Measurements from ENCODE around the gene CAPNS2.

CAPNS2 gene

GRCh38 chr16:55566432-55567175 lies at the start of gene CAPNS2:
CAPNS2 (plus strand) TSS chr16:55566684; CDS start chr16:55566757, 73 bp downstream.
- no peak for DNase-seq (ENCODE audit: low read depth in 2 of 2)

DNA sequence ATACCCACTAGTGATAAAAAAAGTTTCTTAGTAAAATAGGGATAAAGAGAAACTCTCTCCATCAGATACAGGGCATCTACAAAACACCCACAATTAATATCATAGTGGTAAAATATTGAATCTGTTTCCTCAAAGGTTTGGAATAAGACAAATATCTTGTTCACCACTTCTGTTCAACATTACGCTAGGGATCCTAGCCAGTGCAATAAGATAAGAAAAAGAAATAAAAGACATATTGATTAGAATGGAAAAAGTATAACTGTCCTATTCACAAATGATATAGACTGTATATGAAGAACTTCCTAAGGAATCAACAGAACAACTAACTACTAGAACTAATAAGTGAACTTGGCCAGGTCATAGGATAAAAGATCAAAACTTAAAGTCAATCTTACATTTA lies 44.7 kb upstream of the CAPNS2 start:
- no peak for DNase-seq (ENCODE audit: low read depth in 2 of 2)

- no peak for DNase-seq (ENCODE audit: low read depth in 2 of 2)
Measured at GRCh38 chr16:55526441-55526840, 40.0 kb upstream of the CAPNS2 start.

DNA sequence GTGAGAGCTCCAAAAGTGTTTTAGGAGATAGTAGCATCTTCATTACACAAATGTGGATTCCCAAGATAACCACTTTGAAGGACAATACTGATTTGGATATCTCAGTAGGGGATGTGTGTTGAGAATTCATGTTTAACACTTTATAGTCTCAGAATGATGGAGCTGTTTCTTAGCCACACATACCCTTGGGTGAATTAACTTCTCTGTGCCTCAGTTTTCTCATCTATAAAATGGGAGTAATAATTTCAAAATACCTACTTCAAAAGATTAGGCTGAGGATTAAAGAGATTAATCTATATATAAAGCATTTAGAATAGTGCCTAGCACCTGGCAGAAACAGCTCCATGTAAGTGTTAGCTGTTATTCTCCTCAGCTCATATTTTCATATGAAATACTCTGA lies 38.6 kb upstream of the CAPNS2 start:
- no peak for DNase-seq (ENCODE audit: low read depth in 2 of 2)

- DNase-seq (ENCODE audit: low read depth in 2 of 2) = no peak
Measured at GRCh38 chr16:55529018-55529417, 37.5 kb upstream of the CAPNS2 start.

- no peak for DNase-seq (ENCODE audit: low read depth in 2 of 2)
Measured at GRCh38 chr16:55530316-55530856, 36.1 kb upstream of the CAPNS2 start.

- DNase-seq (ENCODE audit: low read depth in 2 of 2) = no peak
Measured at GRCh38 chr16:55532227-55532626, 34.3 kb upstream of the CAPNS2 start.

DNA sequence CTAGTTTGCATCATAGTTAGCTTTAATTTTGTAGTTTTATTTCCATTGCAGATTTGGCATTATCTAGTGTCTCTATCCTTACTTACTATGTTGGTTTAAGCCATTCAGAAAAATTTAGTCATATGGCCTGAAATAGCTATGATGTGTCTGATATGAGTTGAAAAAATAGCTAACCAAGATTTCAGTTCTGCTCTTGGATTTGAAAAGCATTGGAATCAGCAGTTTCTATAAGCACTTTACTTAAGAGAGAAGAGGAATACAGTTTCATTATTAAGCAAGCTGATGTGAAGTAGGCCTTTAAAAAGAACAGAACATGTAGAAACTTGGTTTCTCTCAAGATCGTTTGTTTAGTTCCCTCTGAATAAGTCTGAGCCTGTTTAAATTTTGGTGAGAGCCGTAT lies 31.7 kb upstream of the CAPNS2 start:
- no peak for DNase-seq (ENCODE audit: low read depth in 2 of 2)

DNA sequence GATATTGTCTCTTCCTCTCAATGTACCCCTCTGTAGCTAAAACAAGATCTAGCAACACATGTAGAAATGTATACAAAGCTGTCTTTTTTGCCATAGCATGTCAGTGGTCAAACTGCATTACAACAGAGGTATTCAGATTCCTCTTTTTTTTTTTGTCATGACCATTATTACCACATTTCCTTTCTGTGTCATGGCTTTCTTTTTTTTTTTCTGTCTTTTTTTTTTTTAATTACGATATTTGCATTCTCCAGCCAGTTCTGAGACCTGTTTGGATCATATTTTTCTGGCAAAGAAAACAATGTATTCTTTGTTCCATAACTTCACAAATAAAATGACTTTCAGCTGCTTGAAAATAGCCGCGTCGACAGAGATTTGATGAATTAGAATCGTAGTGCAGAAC lies 27.4 kb upstream of the CAPNS2 start:
- DNase-seq (ENCODE audit: low read depth in 2 of 2) = no peak

DNA sequence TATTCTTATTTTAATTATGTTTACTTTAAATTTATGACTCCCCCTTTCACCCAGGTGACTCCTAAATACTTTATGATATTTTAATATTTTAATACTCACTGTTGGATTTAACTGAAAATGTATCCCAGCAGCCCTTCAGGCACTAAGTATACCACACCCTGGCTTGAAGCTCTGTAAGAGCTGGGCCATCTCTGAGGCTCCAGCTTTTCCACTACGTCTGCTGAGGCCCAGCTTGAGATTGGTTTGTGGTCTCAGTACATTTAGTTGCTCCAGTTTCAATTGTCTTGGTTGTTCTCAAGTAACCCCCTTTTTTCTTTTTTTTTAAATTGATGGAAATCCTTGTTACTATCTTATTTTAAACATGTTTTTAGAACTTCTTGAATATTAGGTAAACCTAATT lies 27.0 kb upstream of the CAPNS2 start:
- no peak for DNase-seq (ENCODE audit: low read depth in 2 of 2)

- DNase-seq (ENCODE audit: low read depth in 2 of 2) = no peak
Measured at GRCh38 chr16:55540221-55540620, 26.3 kb upstream of the CAPNS2 start.

DNA sequence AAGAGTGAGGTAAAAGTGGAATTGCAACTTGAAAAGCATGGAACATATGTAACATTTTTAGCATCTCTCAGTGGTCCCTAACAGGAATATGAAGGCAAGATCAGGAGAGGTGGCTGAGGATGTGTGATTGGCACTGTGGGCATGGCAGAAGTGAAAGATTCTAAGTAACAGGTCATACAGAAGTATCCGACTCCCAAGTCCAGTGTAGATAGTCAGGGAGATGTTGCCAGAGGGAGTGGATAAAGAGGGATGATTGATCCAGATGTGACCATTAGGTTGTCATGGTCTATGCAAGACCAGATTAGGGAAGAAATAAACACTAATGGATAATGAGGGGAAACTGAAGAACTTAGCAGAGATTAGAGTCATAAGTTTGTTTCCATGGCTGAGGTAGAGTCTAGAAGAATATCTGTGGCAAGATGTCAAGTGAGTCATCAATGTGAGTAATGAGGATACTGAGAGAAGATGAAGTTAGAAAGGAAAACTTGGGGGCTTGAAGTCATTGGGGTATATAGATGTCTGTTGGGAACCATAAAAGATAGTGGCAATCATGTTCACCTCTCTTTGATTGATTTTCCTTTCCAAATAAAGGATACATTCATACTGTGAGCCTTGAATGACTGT lies 23.9 kb upstream of the CAPNS2 start:
- DNase-seq (ENCODE audit: low read depth in 2 of 2) = no peak

DNA sequence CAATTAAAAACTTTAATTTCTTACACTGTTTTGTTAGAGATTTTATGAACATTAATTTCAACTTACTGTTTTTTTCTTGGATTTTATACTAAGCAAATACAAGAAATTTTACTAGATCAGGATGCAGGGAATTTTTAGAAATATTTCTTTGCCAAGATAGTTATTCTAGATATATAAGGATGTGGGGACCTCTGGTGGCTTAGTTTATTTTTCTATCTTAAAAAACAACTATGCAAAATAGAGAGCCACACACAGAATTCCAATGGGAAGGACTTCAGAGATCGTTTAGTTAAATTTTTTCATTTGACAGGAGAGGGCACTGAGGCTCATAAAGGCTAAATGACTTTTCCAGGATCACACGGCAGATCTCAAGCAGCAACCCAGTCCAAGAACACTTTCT lies 23.0 kb upstream of the CAPNS2 start:
- DNase-seq (ENCODE audit: low read depth in 2 of 2) = no peak

- no peak for DNase-seq (ENCODE audit: low read depth in 2 of 2)
Measured at GRCh38 chr16:55552621-55553020, 13.9 kb upstream of the CAPNS2 start.

- no peak for DNase-seq (ENCODE audit: low read depth in 2 of 2)
Measured at GRCh38 chr16:55555436-55555835, 11.0 kb upstream of the CAPNS2 start.

DNA sequence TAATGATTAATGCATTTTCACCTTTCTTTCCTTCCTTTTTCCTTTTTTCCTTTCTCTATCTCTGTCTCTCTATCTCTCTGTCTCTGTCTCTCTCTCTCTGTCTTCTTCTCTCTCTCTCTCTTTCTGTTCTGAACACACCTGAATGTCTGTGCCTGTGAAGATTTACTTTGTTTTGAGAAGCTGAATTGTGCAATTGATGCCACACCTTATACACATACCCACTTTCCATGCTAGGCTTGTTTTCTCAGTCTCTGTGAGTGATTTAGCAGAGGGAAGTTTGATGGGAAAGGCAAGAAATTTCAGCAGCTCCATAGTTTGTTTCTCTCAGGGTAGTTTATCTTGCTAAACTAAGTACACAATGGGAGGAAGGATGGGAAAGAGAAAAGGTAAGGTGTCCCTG lies 9.3 kb upstream of the CAPNS2 start:
- DNase-seq (ENCODE audit: low read depth in 2 of 2) = no peak

GRCh38 chr16:55559233-55559632 lies 7.3 kb upstream of the CAPNS2 start:
- DNase-seq (ENCODE audit: low read depth in 2 of 2) = no peak

DNA sequence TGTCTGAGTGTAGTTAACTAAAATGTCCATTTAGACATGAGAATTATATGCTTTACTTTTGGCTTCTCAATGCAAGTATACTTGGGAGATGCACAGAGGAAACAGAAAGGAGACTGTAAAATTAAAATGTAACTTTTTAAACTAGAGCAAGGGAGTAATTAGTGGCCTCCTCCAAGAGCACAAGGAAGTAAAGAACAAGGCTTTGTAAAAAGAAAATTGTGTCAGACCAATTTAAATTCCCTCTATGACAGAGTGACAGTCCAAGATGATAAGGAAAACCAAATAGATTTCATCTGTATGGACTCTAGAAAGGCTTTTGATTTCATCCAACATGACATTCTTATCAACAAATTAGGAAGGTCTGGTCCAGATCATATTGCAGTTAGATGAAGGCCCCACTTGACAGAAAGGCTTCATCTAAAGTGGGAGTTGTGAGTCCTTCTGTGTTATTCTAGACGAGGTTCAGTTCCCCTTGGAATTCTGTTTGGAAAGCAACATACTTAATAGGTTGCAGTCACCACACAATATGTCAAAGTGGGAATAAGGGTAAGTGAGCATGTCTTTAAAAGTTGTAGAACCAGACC lies 6.5 kb upstream of the CAPNS2 start:
- DNase-seq (ENCODE audit: low read depth in 2 of 2) = no peak

DNA sequence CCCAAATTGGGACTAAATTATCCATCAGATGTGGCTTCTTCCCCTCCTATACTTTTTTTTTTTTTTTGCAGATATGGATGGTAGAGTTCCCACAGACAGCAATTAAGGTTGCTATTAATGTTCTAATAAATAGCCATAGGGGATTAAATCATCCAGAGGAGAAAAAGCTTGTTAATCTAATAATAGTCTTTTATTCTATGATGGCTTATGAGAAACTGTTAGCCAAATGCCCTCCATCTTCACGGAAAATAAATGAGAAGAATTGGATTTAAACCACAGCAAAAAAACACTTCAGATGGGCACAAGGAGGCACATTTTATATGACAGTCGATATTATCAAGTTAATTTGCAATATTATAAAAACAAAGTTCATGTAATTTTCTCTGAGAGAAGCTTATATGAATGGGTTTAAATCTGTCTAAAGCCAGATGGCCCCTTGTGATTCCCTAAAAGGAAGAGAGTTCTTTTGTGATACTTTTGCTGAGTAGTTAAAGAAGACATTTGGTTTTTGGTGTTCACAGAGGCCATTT lies 5.1 kb upstream of the CAPNS2 start:
- DNase-seq (ENCODE audit: low read depth in 2 of 2) = no peak

DNA sequence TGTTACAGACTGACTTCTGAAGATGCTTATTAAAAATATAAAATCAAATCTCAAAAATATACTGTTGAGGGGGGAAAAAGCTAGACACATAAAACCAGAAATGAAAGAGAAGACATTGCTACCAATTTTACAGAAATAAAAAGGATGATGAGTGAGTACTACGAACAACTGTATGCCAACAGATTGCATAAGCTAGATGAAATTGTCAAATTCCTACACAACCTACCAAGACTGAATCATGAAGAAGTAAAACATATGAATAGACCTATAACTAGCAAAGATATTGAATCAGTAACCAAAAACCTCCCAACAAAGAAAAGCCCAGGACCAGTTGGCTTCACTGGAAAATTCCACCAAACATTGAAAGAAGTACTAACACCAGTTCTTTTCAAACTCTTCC lies 3.5 kb upstream of the CAPNS2 start:
- DNase-seq (ENCODE audit: low read depth in 2 of 2) = no peak

- DNase-seq (ENCODE audit: low read depth in 2 of 2) = no peak
Measured at GRCh38 chr16:55563797-55564196, 2.7 kb upstream of the CAPNS2 start.

GRCh38 chr16:55565086-55565485 lies 1.4 kb upstream of the CAPNS2 start:
- no peak for DNase-seq (ENCODE audit: low read depth in 2 of 2)

GRCh38 chr16:55567382-55567781 lies 898 bp downstream of the CAPNS2 start:
- DNase-seq (ENCODE audit: low read depth in 2 of 2) = no peak

All from stimulated activated CD8-positive, alpha-beta memory T cell treated with anti-CD3 and anti-CD28 coated beads, Interleukin-15, amount 100 ng/mL, for 48 hours (primary cell).